ENCODE data around the gene STK32B. TPM values are rescaled to one million over a fixed set of nuclear protein-coding genes. Genes with fewer than 3 reads are reported as not detected.

STK32B gene
- total and polyA plus RNA-seq, 2 of the 4 experiments (the other 2 are of a cell fraction): 5.5 to 6.3 TPM

GRCh38 chr4:5120067-5120466, 68.8 kb downstream of the STK32B start:
- intact Hi-C loops (cut with micrococcal nuclease) (no loop called here), dilution Hi-C loops (cut with HindIII; ENCODE audit: low sequenced_read_pairs, unreplicated experiment) (no loop called here), in situ Hi-C loops (cut with MboI; ENCODE audit: low sequenced_read_pairs) (no loop called here)
- peak overlapping the region; percentile 82 for H4K91ac ChIP-seq (ENCODE audit: insufficient read depth, low read depth, low read length)
- TF ChIP-seq RFX5 (IDR thresholded peaks at IDR 0.05; ENCODE audit: low read depth, low read length) (no peak), MXI1 (IDR thresholded peaks at IDR 0.05; ENCODE audit: borderline replicate concordance, low read depth, low read length) (no peak), POLR2A (IDR thresholded peaks at IDR 0.05; ENCODE audit: low read depth, low read length) (no peak), MAZ (IDR thresholded peaks at IDR 0.05; ENCODE audit: borderline replicate concordance, low read depth, low read length) (no peak), RAD21 (IDR thresholded peaks at IDR 0.05; ENCODE audit: low read length) (no peak), BHLHE40 (IDR thresholded peaks at IDR 0.05; ENCODE audit: low read depth, low read length) (no peak), CHD1 (IDR thresholded peaks at IDR 0.05; ENCODE audit: low read depth, low read length) (no peak), NFE2L2 (IDR thresholded peaks at IDR 0.05; ENCODE audit: low read depth, low read length) (no peak), CTCF (conservative IDR thresholded peaks at IDR 0.05; ENCODE audit: low read depth, low read length) (no peak)
- TF ChIP-seq, protein P1, sequence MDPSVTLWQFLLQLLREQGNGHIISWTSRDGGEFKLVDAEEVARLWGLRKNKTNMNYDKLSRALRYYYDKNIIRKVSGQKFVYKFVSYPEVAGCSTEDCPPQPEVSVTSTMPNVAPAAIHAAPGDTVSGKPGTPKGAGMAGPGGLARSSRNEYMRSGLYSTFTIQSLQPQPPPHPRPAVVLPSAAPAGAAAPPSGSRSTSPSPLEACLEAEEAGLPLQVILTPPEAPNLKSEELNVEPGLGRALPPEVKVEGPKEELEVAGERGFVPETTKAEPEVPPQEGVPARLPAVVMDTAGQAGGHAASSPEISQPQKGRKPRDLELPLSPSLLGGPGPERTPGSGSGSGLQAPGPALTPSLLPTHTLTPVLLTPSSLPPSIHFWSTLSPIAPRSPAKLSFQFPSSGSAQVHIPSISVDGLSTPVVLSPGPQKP (IDR thresholded peaks at IDR 0.05; ENCODE audit: borderline replicate concordance, low read depth, low read length): no peak
- H3K14ac ChIP-seq (replicated peaks; ENCODE audit: low read depth, low read length): peak overlapping the region; percentile 46
- peak overlapping the region; percentile 44 for H2BK120ac ChIP-seq (ENCODE audit: low read depth, low read length)
- H3K36me3 ChIP-seq (ENCODE audit: control insufficient read depth, insufficient read depth, low read length): no peaks in the 10 kb centered on the region
- 0 out of 2 replicates have a peak overlapping the region, but pooled peaks have one; percentile 0 for H3K23ac ChIP-seq (ENCODE audit: low read depth, low read length)
- no peak overlapping the region for H3K56ac ChIP-seq (ENCODE audit: extremely low read depth, insufficient read depth, low read length)
- H4K8ac ChIP-seq (ENCODE audit: low read depth in 2 of 2, low read length in 2 of 2): peak overlapping the region; percentile 25 to 61; a peak in 3 of 4 replicates
- no peak overlapping the region for H3K27ac ChIP-seq (ENCODE audit: insufficient read depth, low read length)
- peak overlapping the region; percentile 86; the same call in 1 of the 2 replicates for H4K5ac ChIP-seq (ENCODE audit: low read depth, low read length)
- H3K27me3 ChIP-seq (ENCODE audit: control insufficient read depth, insufficient read depth, low read length): no peaks in the 10 kb centered on the region
- DNase-seq (no peak), ATAC-seq (ENCODE audit: low read depth) (no peak)
- no peaks in the 10 kb centered on the region for H3K9me3 ChIP-seq (ENCODE audit: control insufficient read depth, insufficient read depth, low read length)
- H3K9ac ChIP-seq (ENCODE audit: low read depth, low read length): no peak overlapping the region
- H2BK15ac ChIP-seq (ENCODE audit: low read depth, low read length): peak overlapping the region; percentile 40; the same call in 1 of the 3 replicates
- H2BK5ac ChIP-seq (ENCODE audit: low read depth, low read length, poor library complexity, severe bottlenecking): no peak overlapping the region
- CTCF ChIA-PET: no interaction called here
- H3K9me1 ChIP-seq (ENCODE audit: insufficient read depth, low read length): peaks cover 12% of the 10 kb centered on the region
- H2AFZ ChIP-seq (replicated peaks; ENCODE audit: low read length, poor library complexity): no peak overlapping the region
- H3K4ac ChIP-seq (ENCODE audit: low read depth, low read length): peak overlapping the region; percentile 90
- H4K20me1 ChIP-seq (ENCODE audit: insufficient read depth, low read length): no peaks in the 10 kb centered on the region
- peaks cover 11% of the 10 kb centered on the region for H3K4me1 ChIP-seq (ENCODE audit: control insufficient read depth, insufficient read depth, low read length)
- H3K18ac ChIP-seq (ENCODE audit: low read depth, low read length): peak overlapping the region; percentile 88; the same call in 1 of the 2 replicates
- WGBS, 2 experiments (ENCODE audit: extremely low coverage in 2 of 2, insufficient read length in 1 of 2): 86% methylated on average over 6 of the region's 10 CpGs; no CpG with 5 or more reads in 1 of the 2 experiments
- H2BK20ac ChIP-seq (ENCODE audit: low read depth, low read length): peak overlapping the region; percentile 23; the same call in 1 of the 2 replicates
- no TSS peak for BruUV-seq (replicated peaks)
- no peak overlapping the region for H2AK9ac ChIP-seq (replicated peaks; ENCODE audit: low read depth, low read length, poor library complexity)
- peak overlapping the region; percentile 95; the same call in 1 of the 2 replicates for H2AK5ac ChIP-seq (ENCODE audit: low read depth, low read length)
- no peak overlapping the region for H3K4me2 ChIP-seq (ENCODE audit: low read depth, low read length)
- peaks cover 0 to 33% of the 10 kb centered on the region in 2 experiments; a peak in 3 of 4 replicates for H3K79me1 ChIP-seq (ENCODE audit: low read depth in 1 of 2, low read length in 2 of 2)
- POLR2A ChIA-PET (ENCODE audit: unreplicated experiment): no interaction called here
- no peak overlapping the region for H3K4me3 ChIP-seq (ENCODE audit: insufficient read depth, low read depth, low read length)
